Left hindlimb (tissue), 1 donor: ENCODE results near the gene RABGEF1.
"Not testable (repeated sequence)": the region's sequence is repeated elsewhere in the genome, so short reads cannot be mapped to it uniquely, and the experiment has no call there.

Experiments used
- DNase-seq: peaks from one replicate; pipeline ENCODE4 v3.0.0-alpha.2; 2018

Gene RABGEF1

DNA sequence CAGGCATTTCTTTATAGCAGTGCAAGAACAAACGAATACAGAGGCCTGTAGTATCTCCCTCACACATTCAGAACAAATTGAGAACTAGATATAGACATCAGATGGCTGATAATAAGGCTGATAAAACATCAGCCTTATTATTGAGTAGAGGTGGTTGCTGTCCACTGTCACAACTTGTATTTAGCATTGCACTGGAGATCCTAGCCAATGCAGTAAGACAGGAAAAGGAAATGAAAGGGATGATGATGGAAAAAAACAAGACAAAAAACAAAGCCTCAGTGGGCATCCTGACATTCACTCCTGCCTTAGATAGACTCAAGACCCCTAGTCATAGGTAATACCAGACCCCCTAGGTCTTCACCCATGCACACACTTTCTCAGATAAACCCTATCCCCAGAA, 4.7 kb upstream of the RABGEF1 start:
- no peak for DNase-seq

GRCh38 chr7:66736892-66737291, 3.6 kb upstream of the RABGEF1 start:
- DNase-seq, result no peak

GRCh38 chr7:66737667-66738066, 2.9 kb upstream of the RABGEF1 start:
- DNase-seq, result no peak

- no peak for DNase-seq
Measured at GRCh38 chr7:66739477-66739876, 1.1 kb upstream of the RABGEF1 start.

DNA sequence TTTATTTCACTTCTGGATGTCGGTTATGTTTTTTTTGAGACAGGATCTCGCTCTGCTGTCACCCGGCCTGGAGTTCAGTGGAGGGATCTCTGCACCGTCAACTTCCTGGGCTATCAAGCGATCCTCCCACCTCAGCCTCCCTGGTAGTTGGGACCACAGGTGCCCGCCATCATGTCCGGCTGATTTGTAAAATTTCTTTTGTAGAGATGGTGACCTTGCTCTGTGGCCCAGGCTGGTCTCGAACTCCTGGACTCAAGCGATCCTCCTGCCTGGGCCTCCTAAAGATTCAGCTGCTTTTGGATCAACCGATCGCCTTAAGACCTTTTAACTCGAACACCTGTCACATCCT, 606 bp upstream of the RABGEF1 start:
- no peak for DNase-seq

GRCh38 chr7:66740980-66741709, 612 bp downstream of the RABGEF1 start:
- DNase-seq, result peak; percentile 56

DNA sequence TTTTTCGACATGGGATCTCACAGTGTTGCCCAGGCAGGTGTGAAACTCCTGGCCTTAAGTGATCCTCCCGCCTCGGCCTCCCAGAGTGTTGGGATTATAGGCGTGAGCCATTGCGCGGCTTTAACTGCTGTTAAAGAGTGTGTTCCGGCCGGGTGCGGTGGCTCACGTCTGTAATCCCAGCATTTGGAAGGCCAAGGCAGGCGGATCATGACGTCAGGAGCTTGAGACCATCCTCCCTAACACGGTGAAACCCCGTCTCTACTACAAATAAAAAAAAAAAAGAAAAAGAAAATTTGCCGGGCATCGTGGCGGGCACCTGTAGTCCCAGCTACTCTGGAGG, 1.1 kb downstream of the RABGEF1 start:
- DNase-seq, result no peak

- DNase-seq, result not testable (repeated sequence)
Measured at GRCh38 chr7:66742298-66742697, 1.8 kb downstream of the RABGEF1 start.

- DNase-seq, result no peak
Measured at GRCh38 chr7:66743920-66744319, 3.4 kb downstream of the RABGEF1 start.

DNA sequence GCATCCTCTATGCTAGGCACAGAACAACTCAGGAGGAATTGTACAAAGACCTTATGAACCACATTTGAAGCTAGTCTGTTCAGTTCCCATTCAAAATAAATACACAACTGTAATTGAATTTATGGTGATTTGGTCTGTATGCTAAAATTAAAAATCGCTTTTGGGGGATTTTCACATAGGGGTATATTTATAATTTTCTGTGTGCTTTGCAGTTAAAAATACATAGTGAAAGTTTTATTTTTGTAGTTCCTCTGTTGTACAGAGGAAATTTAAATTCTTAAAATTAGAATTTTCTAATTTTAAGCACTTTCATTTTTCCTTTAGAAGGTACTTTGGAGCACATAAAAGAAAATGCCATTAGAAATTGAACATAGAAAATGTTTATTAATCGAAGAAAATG, 6.9 kb downstream of the RABGEF1 start:
- DNase-seq, result no peak

- DNase-seq, result no peak
Measured at GRCh38 chr7:66747881-66748511, 7.5 kb downstream of the RABGEF1 start.

DNA sequence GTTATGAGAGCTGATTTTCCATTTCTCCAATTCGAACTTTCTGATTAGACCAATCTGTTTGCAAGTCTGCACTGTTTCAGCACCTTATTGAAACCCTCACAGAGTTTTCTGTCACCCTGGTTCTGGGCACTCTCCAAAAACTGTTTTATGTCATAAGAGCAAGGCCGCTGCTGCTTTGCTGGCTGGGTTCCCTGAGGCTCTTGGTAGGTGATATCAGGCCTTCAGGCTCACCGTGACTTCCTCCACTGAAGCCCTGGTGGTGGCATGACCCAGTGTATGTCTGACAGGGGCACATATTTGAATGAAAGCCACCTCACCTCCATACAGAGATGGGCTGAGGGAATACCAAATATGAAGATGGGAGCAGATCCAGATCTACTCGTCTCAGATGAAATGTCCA, 8.3 kb downstream of the RABGEF1 start:
- DNase-seq, result no peak

- DNase-seq, result no peak
Measured at GRCh38 chr7:66751945-66752344, 11.4 kb downstream of the RABGEF1 start.

- DNase-seq, result no peak
Measured at GRCh38 chr7:66754541-66754940, 14.0 kb downstream of the RABGEF1 start.

- DNase-seq, result not testable (repeated sequence)
Measured at GRCh38 chr7:66755059-66755458, 14.5 kb downstream of the RABGEF1 start.

GRCh38 chr7:66756227-66756626, 15.7 kb downstream of the RABGEF1 start:
- not testable (repeated sequence) for DNase-seq

GRCh38 chr7:66756889-66757288, 16.4 kb downstream of the RABGEF1 start:
- DNase-seq, result no peak

DNA sequence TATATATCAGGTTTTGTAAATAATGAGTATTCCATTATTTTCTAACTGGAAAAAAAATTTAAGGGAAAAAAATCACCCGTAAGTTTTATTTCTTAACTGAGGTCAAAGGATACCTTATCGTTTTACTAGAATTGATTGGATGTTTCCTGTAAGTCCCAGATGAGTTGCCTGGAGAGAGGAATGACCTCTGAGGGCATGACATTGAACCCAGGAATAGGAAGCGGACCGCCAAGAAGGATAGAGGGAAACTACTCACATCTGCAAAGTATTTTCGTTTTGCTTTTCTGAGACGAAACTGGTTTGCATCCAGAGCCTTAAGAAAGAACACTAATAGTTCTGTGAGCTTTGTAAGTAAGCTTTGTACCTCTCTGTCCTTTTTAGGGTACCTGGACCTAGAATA, 17.4 kb downstream of the RABGEF1 start:
- DNase-seq, result no peak

GRCh38 chr7:66758950-66759628, 18.6 kb downstream of the RABGEF1 start:
- no peak for DNase-seq

- DNase-seq, result not testable (repeated sequence)
Measured at GRCh38 chr7:66763183-66763582, 22.6 kb downstream of the RABGEF1 start.

DNA sequence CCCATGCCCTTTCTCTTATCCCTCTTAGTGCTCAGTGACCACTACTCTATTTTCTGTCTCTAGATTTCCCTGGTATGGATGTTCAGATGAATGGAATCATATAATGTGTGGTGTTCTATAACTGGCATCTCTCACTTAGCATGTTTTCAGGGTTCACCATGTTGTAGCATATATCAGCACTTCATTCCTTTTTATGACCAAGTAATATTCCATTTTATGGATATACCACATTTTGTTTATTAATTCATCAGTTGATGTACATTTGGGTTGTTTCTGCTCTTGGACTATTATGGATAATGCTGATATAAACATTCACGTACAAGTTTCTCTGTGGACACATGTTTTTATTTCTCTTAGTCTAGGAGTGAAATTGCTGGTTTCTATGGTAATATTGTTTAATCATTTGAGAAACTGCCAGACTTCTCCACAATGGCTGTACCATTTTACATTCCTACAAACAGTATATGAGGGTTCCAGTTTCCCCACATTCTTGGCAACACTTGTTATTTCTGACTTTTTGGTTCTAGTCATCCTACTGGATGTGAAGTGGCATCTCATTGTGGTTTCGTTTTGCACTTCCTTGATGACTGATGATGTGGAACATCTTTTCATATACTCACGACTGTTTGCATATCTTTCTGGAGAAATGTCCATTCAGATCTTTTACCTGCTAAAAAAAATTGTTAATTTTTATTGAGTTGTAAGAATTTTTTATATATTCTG, 23.3 kb downstream of the RABGEF1 start:
- DNase-seq, result not testable (repeated sequence)

GRCh38 chr7:66764905-66765304, 24.4 kb downstream of the RABGEF1 start:
- DNase-seq, result not testable (repeated sequence)

GRCh38 chr7:66765322-66766025, 24.9 kb downstream of the RABGEF1 start:
- not testable (repeated sequence) for DNase-seq
